Measurements from ENCODE around the gene MPST. TPM values are rescaled to one million over a fixed set of nuclear protein-coding genes. Genes with fewer than 3 reads are reported as not detected.

MPST gene
- total RNA-seq, 1 experiment from 2014 or later: 68.6 TPM

DNA sequence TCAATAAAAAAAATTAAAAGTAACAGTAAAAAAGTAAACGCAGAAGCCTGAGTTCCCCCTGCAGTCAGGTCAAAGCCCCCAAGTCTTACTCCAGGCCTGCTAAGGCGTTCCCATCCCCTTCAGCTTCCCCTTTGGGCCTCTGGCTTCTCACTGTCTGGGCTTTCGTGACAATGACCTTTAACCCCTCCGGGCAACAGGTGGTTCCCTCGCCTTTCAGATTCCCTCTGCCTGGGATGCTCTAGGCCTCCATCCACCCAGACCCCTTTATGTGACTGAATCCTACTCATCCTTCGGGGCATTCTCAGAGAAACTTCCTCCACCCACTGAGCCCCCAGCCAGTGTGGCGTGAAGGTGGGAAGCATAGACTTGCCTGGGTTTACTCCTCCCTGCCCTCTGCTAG, 8.0 kb downstream of the MPST start:
- CTCF ChIA-PET: no interaction called here
- Histone ChIP-seq H2AFZ (ENCODE audit: low read depth, low read length, poor library complexity, severe bottlenecking) (no peak overlapping the region), H3K4me3 (replicated peaks in 1 of 2; ENCODE audit: low read depth in 1 of 2, low read length in 2 of 2) (no peak overlapping the region), H3K4me1 (ENCODE audit: control insufficient read depth in 1 of 2, insufficient read depth in 2 of 2, low read length in 2 of 2) (peaks cover 0 to under 1% of the 10 kb centered on the region in 2 experiments; a peak in 2 of 4 replicates), H3K27me3 (ENCODE audit: insufficient read depth, low read length) (no peaks in the 10 kb centered on the region), H3K79me2 (ENCODE audit: insufficient read depth, low read length) (no peaks in the 10 kb centered on the region), H3K9me3 (ENCODE audit: control insufficient read depth in 1 of 2, insufficient read depth in 1 of 2, low read depth in 1 of 2, low read length in 2 of 2) (no peaks in the 10 kb centered on the region), H3K36me3 (ENCODE audit: control insufficient read depth in 1 of 2, insufficient read depth in 2 of 2, low read length in 2 of 2) (peaks cover 8 to 18% of the 10 kb centered on the region in 2 experiments), H3K4me2 (ENCODE audit: low read length) (no peak overlapping the region), H3K27ac (ENCODE audit: low read depth, low read length) (no peak overlapping the region), H4K20me1 (ENCODE audit: insufficient read depth) (no peaks in the 10 kb centered on the region), H3K9ac (ENCODE audit: low read length) (no peak overlapping the region), H3K9me2 (ENCODE audit: insufficient read depth) (no peaks in the 10 kb centered on the region)
- BruUV-seq (replicated peaks): no TSS peak
- TF ChIP-seq POLR2A (IDR thresholded peaks at IDR 0.05; ENCODE audit: borderline replicate concordance, extremely low read depth, insufficient read depth, insufficient read length) (no peak), RAD21 (IDR thresholded peaks at IDR 0.05; ENCODE audit: low read depth) (no peak), CEBPB (IDR thresholded peaks at IDR 0.05; ENCODE audit: low read depth) (no peak), EZH2phosphoT487 (IDR thresholded peaks at IDR 0.05; ENCODE audit: borderline replicate concordance) (no peak), SRF (IDR thresholded peaks at IDR 0.05; ENCODE audit: low read depth) (no peak), EZH2 (IDR thresholded peaks at IDR 0.05) (no peak), JUND (IDR thresholded peaks at IDR 0.05) (no peak)
- TF ChIP-seq, protein P1, sequence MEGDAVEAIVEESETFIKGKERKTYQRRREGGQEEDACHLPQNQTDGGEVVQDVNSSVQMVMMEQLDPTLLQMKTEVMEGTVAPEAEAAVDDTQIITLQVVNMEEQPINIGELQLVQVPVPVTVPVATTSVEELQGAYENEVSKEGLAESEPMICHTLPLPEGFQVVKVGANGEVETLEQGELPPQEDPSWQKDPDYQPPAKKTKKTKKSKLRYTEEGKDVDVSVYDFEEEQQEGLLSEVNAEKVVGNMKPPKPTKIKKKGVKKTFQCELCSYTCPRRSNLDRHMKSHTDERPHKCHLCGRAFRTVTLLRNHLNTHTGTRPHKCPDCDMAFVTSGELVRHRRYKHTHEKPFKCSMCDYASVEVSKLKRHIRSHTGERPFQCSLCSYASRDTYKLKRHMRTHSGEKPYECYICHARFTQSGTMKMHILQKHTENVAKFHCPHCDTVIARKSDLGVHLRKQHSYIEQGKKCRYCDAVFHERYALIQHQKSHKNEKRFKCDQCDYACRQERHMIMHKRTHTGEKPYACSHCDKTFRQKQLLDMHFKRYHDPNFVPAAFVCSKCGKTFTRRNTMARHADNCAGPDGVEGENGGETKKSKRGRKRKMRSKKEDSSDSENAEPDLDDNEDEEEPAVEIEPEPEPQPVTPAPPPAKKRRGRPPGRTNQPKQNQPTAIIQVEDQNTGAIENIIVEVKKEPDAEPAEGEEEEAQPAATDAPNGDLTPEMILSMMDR (IDR thresholded peaks at IDR 0.05 in 2 of 3, conservative IDR thresholded peaks at IDR 0.05 in 1 of 3; ENCODE audit: borderline replicate concordance in 1 of 3, insufficient read depth in 1 of 3, low read depth in 2 of 3, low read length in 2 of 3): no peak
- TF ChIP-seq, protein P2, sequence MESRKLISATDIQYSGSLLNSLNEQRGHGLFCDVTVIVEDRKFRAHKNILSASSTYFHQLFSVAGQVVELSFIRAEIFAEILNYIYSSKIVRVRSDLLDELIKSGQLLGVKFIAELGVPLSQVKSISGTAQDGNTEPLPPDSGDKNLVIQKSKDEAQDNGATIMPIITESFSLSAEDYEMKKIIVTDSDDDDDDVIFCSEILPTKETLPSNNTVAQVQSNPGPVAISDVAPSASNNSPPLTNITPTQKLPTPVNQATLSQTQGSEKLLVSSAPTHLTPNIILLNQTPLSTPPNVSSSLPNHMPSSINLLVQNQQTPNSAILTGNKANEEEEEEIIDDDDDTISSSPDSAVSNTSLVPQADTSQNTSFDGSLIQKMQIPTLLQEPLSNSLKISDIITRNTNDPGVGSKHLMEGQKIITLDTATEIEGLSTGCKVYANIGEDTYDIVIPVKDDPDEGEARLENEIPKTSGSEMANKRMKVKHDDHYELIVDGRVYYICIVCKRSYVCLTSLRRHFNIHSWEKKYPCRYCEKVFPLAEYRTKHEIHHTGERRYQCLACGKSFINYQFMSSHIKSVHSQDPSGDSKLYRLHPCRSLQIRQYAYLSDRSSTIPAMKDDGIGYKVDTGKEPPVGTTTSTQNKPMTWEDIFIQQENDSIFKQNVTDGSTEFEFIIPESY (IDR thresholded peaks at IDR 0.05; ENCODE audit: extremely low read depth, insufficient replicate concordance, low read length): no peak
- DNase-seq (ENCODE audit: low read depth, low spot score) (no peak), ATAC-seq (no peak)
- intact Hi-C loops (cut with micrococcal nuclease): no loop called here
- POLR2A ChIA-PET: no interaction called here
- RAD21 ChIA-PET (ENCODE audit: low non-redundant PET in 1 of 2, low total read pairs in 2 of 2, uncharacterized antibody in 2 of 2, unreplicated experiment in 2 of 2): no interaction called here
